ENCODE measurements around the gene COL4A6.

- no peak for TF ChIP-seq CTCF (IDR thresholded peaks at IDR 0.05)
- no peak for TF ChIP-seq POLR2A (IDR thresholded peaks at IDR 0.05)
- TF ChIP-seq POLR2AphosphoS5 (IDR thresholded peaks at IDR 0.05; ENCODE audit: insufficient read depth in 1 of 2, low read depth in 1 of 2) = no peak
Measured at GRCh38 chrX:108304757-108305156, 133.5 kb downstream of the COL4A6 start.

All from vagina (tissue), 2 donors.